Nasal cavity respiratory epithelium epithelial cell of viscerocranial mucosa (primary cell): Measurements from ENCODE around the gene ANKS6. TPM values are rescaled to one million over a fixed set of nuclear protein-coding genes. Genes with fewer than 3 reads are reported as not detected.

Source experiments
- total RNA-seq: library from RNA; depleted of rRNA; stranded (reverse); fragments of >200 nt; gene quantifications from 2 replicates; pipeline ENCODE4 v1.2.3, GENCODE V29; 2014

ANKS6 gene
- 16.1 and 23.0 TPM in 2 replicates for total RNA-seq

DNA sequence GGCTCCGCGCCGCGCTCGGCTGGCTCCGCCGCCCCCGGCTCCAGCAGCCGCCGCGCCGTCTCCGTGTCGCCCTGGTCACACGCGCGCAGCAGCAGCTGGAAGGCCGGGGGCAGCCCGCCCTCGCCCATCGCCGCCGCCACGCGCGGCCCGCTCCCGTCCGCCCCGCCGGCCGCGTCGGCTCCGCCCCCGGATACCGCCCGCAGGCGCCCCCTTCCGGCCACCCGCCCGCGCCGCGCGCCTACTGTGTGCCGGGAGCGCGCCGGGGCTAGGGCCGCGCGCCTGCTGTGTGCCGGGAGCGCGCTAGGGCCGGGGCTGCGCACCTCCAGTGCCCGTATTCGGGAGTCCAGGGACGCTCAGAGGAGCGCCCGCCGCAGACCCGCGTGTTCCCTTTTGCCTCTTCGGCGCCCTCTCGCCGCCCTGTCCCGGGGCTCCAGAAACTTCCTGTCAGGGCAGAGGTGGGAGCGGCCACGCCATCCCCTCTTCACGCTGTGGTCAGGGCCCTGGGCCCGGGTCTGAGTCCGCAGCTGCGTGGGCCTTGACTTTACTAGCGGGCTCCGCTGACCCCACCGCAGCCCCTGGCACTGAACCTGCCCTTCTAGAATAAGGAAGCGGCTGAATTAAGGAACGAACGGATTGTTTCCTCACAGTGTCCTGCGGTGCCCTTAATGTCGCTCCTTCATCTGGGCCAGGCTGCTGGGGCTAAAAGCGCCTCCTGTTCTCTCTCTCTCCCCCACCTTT, at the start of gene ANKS6:
Gene ANKS6, minus strand, starts transcription at position 192 of the 738 bp plus-strand sequence. Its CDS starts 64 bp downstream, at position 128.

GRCh38 chr9:98807070-98807813, 10.9 kb upstream of the ANKS6 start, which contains the start of gene GALNT12:
TSS of gene GALNT12 (plus strand) at chr9:98807670. CDS start at chr9:98807699, 29 bp downstream.

DNA sequence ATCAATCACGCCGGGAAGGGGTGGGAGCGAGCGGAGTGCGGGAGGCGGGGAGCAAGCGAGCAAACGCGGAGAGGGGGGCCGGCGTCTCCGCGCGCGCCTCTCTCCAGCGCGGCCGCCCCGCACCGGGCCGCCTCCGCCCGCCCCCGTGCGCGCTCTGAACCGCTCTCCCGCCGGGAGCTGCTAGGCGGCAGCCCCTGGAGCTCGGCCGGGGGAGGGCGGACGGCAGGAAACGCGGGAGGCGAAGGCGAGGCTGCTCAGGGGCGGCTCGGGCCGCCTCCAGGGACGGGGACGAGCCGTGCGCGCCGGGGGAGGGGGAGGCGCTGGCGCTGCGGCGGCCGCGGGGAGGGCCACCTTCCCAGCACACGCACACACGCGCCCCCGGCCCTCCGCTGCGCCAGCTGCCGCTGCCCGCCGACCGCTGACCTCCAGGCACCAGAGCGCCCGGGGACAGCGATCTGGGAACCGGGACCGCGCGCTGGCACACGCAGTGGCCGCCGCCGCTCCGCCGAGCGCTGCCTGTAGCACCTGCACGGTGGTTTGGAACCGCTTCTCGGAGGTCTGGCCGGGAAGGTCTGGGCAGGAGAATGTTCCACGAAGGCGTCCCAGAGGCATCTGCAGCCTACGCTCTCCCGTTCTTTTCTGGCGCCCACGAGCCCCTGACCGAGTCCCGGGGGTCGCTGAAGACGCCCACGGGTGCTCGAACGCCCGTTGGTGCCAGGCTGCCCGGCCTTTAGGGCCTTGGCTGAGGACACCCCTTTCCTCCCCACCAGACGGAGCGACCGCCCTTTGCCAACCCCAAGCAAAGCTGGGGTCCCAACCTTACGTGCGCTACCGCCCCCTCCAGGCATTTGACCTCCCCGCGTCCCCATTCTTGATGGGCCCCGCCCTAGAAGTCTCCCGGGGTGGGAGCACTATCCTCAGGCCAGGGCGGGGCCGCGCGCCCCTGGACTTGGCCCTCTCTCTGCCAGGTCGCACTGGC, 87.1 kb downstream of the ANKS6 start, which contains the start of gene GABBR2:
Gene GABBR2, minus strand, starts transcription at position 3 of the 979 bp plus-strand sequence. CDS start 198 bp downstream, outside the sequence.

Other genes starting within 250 kb of the ANKS6 start
- gene GABBR2, start 87.6 kb downstream of the ANKS6 start, total RNA-seq = under 0.01 TPM in 2 replicates
- gene GALNT12, start 11.1 kb upstream of the ANKS6 start, total RNA-seq = 0.34 and 4.3 TPM in 2 replicates
- gene COL15A1, start 147.4 kb upstream of the ANKS6 start, total RNA-seq = 0.07 TPM in 1 of 2 replicates, not detected in the other